HEK293 (cell line): ENCODE data around the gene SLC6A9.

Experiments used
- CTCF ChIA-PET: fragments of 350-600 bp; formaldehyde crosslinking; extraction: SDS; loops from one replicate; lab custom pipeline; 2021; ENCODE audit warnings: antibody characterized with exemption; lab: Yijun Ruan, JAX
- POLR2A ChIA-PET: fragments of 300-600 bp; formaldehyde crosslinking; extraction: SDS; loops from one replicate; lab custom pipeline; 2020; ENCODE audit warnings: antibody characterized with exemption, inconsistent platforms; lab: Yijun Ruan, JAX
- H3K27ac ChIP-seq: fragments of 200-500 bp; sonication (Bioruptor generic); 2 replicates; pipeline ENCODE4 v1.5.1; 2014; ENCODE audit warnings: low read depth, low read length, control low read depth, inconsistent platforms; ENCODE audit errors: extremely low read depth
- H3K36me3 ChIP-seq, 2 experiments: fragments of 200-500 bp in 1 of 2; sonication (Bioruptor generic) in 1 of 2; 1 replicate in 1 of 2; 2 replicates in 1 of 2; pipeline ENCODE4 v1.5.1; 2014 to 2017; ENCODE audit warnings: inconsistent platforms in 2 of 2, low read length in 2 of 2; ENCODE audit not compliant: control insufficient read depth in 2 of 2, insufficient read depth in 1 of 2
- H3K4me1 ChIP-seq: fragments of 200-500 bp; sonication (Bioruptor generic); 2 replicates; pipeline ENCODE4 v1.5.1; 2014; ENCODE audit warnings: mild to moderate bottlenecking, low read length, inconsistent platforms; ENCODE audit not compliant: control insufficient read depth, insufficient read depth
- H3K4me3 ChIP-seq: 2 replicates; pipeline ENCODE4 v1.5.1; 2011; ENCODE audit warnings: low read depth, mild to moderate bottlenecking, control low read depth, low read length, moderate library complexity
- H3K9me3 ChIP-seq: fragments of 200-500 bp; sonication (Bioruptor generic); 2 replicates; pipeline ENCODE4 v1.5.1; 2014; ENCODE audit warnings: low read depth, low read length, inconsistent platforms; ENCODE audit not compliant: control insufficient read depth, insufficient read depth
- GLIS1 ChIP-seq: fragments of 450-650 bp; formaldehyde crosslinking; IDR thresholded peaks from 2 replicates; pipeline ENCODE4 v1.5.1; 2016; ENCODE audit warnings: missing biosample characterization, missing genetic modification characterization
- HOXD13 ChIP-seq: sonication (generic); formaldehyde crosslinking; IDR thresholded peaks from 2 replicates; pipeline ENCODE4 v1.8.0; 2022; ENCODE audit warnings: missing genetic modification reagents, borderline replicate concordance
- KLF16 ChIP-seq: fragments of 450-650 bp; formaldehyde crosslinking; IDR thresholded peaks from 2 replicates; pipeline ENCODE4 v1.5.1; 2017; ENCODE audit warnings: missing biosample characterization, missing genetic modification characterization
- REPIN1 ChIP-seq: fragments of 450-650 bp; formaldehyde crosslinking; IDR thresholded peaks from 2 replicates; pipeline ENCODE4 v1.5.1; 2017; ENCODE audit warnings: missing biosample characterization, missing genetic modification characterization, low read depth
- SCRT1 ChIP-seq: fragments of 450-650 bp; formaldehyde crosslinking; IDR thresholded peaks from 2 replicates; pipeline ENCODE4 v1.5.1; 2016; ENCODE audit warnings: missing biosample characterization, missing genetic modification characterization, borderline replicate concordance
- ZBTB48 ChIP-seq: fragments of 450-650 bp; formaldehyde crosslinking; IDR thresholded peaks from 2 replicates; pipeline ENCODE4 v1.5.1; 2016; ENCODE audit warnings: missing biosample characterization, missing genetic modification characterization
- ZIC2 ChIP-seq: fragments of 450-650 bp; formaldehyde crosslinking; IDR thresholded peaks from 2 replicates; pipeline ENCODE4 v1.5.1; 2016; ENCODE audit warnings: missing biosample characterization, missing genetic modification characterization
- ZNF48 ChIP-seq: fragments of 450-650 bp; formaldehyde crosslinking; IDR thresholded peaks from 2 replicates; pipeline ENCODE4 v1.5.1; 2016; ENCODE audit warnings: missing biosample characterization, missing genetic modification characterization
- ZNF501 ChIP-seq: fragments of 450-650 bp; formaldehyde crosslinking; IDR thresholded peaks from 2 replicates; pipeline ENCODE4 v1.5.1; 2016; ENCODE audit warnings: missing biosample characterization, missing genetic modification characterization
- ZNF555 ChIP-seq: fragments of 450-650 bp; formaldehyde crosslinking; conservative IDR thresholded peaks from 2 replicates; pipeline ENCODE4 v1.5.1; 2017; ENCODE audit warnings: missing biosample characterization, mild to moderate bottlenecking, missing genetic modification characterization, inconsistent platforms
- ZNF623 ChIP-seq: fragments of 450-650 bp; formaldehyde crosslinking; IDR thresholded peaks from 2 replicates; pipeline ENCODE4 v1.5.1; 2016; ENCODE audit warnings: missing biosample characterization, missing genetic modification characterization
- ZNF658 ChIP-seq: fragments of 450-650 bp; formaldehyde crosslinking; IDR thresholded peaks from 2 replicates; pipeline ENCODE4; 2016; ENCODE audit warnings: missing biosample characterization, missing genetic modification characterization
- ZNF692 ChIP-seq: fragments of 450-650 bp; formaldehyde crosslinking; IDR thresholded peaks from 2 replicates; pipeline ENCODE4 v1.5.1; 2016; ENCODE audit warnings: missing biosample characterization, missing genetic modification characterization
- ZSCAN4 ChIP-seq: fragments of 450-650 bp; formaldehyde crosslinking; IDR thresholded peaks from 2 replicates; pipeline ENCODE4 v1.5.1; 2017; ENCODE audit warnings: missing biosample characterization, missing genetic modification characterization
- TF ChIP-seq, protein P1 (sequence below): fragments of 450-650 bp; formaldehyde crosslinking; IDR thresholded peaks from 2 replicates; pipeline ENCODE4 v1.5.1; 2016; ENCODE audit warnings: missing biosample characterization, missing genetic modification characterization, borderline replicate concordance

SLC6A9 gene

GRCh38 chr1:44031252-44032169, at the start of gene SLC6A9 (continued):
- peak; percentile 87 for TF ChIP-seq ZNF692
- TF ChIP-seq ZNF623 (tag by site-specific recombination) = no peak
- TF ChIP-seq ZBTB48 (tag by site-specific recombination) = peak; percentile 66; the same call in 1 of the 2 replicates
- peak; percentile 66 for TF ChIP-seq GLIS1 (tag by site-specific recombination)
- TF ChIP-seq ZSCAN4 = peak; percentile 69
- TF ChIP-seq ZNF555 (tag by site-specific recombination) = no peak
- TF ChIP-seq KLF16 (tag by site-specific recombination) = peak; percentile 73; the same call in 1 of the 2 replicates
- TF ChIP-seq REPIN1 (tag by site-specific recombination) = 0 out of 2 replicates have a peak, but pooled peaks have one; percentile 35
- no peak for TF ChIP-seq ZNF658 (tag by site-specific recombination)
- peak; percentile 52; the same call in 1 of the 2 replicates for TF ChIP-seq SCRT1
- TF ChIP-seq, protein P1, sequence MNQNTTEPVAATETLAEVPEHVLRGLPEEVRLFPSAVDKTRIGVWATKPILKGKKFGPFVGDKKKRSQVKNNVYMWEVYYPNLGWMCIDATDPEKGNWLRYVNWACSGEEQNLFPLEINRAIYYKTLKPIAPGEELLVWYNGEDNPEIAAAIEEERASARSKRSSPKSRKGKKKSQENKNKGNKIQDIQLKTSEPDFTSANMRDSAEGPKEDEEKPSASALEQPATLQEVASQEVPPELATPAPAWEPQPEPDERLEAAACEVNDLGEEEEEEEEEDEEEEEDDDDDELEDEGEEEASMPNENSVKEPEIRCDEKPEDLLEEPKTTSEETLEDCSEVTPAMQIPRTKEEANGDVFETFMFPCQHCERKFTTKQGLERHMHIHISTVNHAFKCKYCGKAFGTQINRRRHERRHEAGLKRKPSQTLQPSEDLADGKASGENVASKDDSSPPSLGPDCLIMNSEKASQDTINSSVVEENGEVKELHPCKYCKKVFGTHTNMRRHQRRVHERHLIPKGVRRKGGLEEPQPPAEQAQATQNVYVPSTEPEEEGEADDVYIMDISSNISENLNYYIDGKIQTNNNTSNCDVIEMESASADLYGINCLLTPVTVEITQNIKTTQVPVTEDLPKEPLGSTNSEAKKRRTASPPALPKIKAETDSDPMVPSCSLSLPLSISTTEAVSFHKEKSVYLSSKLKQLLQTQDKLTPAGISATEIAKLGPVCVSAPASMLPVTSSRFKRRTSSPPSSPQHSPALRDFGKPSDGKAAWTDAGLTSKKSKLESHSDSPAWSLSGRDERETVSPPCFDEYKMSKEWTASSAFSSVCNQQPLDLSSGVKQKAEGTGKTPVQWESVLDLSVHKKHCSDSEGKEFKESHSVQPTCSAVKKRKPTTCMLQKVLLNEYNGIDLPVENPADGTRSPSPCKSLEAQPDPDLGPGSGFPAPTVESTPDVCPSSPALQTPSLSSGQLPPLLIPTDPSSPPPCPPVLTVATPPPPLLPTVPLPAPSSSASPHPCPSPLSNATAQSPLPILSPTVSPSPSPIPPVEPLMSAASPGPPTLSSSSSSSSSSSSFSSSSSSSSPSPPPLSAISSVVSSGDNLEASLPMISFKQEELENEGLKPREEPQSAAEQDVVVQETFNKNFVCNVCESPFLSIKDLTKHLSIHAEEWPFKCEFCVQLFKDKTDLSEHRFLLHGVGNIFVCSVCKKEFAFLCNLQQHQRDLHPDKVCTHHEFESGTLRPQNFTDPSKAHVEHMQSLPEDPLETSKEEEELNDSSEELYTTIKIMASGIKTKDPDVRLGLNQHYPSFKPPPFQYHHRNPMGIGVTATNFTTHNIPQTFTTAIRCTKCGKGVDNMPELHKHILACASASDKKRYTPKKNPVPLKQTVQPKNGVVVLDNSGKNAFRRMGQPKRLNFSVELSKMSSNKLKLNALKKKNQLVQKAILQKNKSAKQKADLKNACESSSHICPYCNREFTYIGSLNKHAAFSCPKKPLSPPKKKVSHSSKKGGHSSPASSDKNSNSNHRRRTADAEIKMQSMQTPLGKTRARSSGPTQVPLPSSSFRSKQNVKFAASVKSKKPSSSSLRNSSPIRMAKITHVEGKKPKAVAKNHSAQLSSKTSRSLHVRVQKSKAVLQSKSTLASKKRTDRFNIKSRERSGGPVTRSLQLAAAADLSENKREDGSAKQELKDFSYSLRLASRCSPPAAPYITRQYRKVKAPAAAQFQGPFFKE = 0 out of 2 replicates have a peak, but pooled peaks have one; percentile 33
- TF ChIP-seq ZNF501 (tag by site-specific recombination) = no peak
- peak; percentile 84 for TF ChIP-seq ZIC2 (tag by site-specific recombination)
- no peak for TF ChIP-seq ZNF48 (tag by site-specific recombination)

DNA sequence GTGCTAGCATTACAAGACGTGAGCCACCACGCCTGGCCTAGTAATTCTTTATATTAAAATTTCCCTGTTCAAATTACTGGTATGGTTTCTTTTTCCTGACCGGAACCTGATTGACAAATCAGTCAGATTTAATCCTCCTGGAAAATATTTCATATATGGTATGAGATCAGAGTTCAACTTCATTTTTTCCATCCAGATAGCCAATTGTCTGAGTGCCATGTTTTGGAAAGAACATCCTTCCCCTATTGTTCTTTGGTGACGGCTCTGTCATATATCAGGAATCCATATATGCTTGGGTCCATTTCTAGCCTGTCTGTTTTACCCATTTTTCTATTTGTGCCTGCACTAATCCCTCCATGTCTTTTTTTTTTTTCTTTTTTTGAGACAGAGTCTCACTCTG, 48.3 kb upstream of the SLC6A9 start:
- no peaks in the 10 kb centered on the region for H3K4me1 ChIP-seq
- H3K4me3 ChIP-seq = no peak overlapping the region
- no peak for TF ChIP-seq HOXD13 (CRISPR knock-in tag)
- H3K27ac ChIP-seq = no peak overlapping the region
- ChIA-PET POLR2A (no interaction called here), CTCF (interaction anchor here (0.5 kb wide), 1 partner anchor 311 kb away, joined by 3 read pairs; no protein-coding TSS in a partner anchor)
- no peaks in the 10 kb centered on the region for H3K36me3 ChIP-seq
- H3K9me3 ChIP-seq = no peaks in the 10 kb centered on the region
